ENCODE measurements around the gene MAP2K7. TPM values are rescaled to one million over a fixed set of nuclear protein-coding genes. Genes with fewer than 3 reads are reported as not detected.
"Not testable (repeated sequence)": the region's sequence is repeated elsewhere in the genome, so short reads cannot be mapped to it uniquely, and the experiment has no call there.

The MAP2K7 gene
- total RNA-seq, 1 donor from 2014 or later = 26.7 TPM

DNA sequence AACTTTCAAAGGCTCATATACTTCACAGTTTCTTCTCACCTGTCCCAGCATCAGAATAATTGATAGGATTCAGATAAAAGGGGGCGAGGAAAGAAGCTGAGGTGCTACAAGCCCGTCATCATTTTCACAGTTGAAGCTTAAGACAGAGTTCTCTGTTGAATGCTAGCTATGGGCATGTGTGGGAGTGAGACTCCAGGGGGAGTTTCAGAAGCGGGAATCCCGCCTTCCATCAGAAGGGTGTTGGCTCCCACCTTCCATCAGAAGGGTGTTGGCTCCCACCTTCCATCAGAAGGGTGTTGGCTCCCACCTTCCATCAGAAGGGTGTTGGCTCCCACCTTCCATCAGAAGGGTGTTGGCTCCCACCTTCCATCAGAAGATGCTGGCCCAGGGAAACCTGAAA lies 57.4 kb downstream of the MAP2K7 start:
- DNase-seq (ENCODE audit: low spot score) = not testable (repeated sequence)

- no peak for DNase-seq (ENCODE audit: low spot score)
Observed at GRCh38 chr19:7961920-7962626, 58.4 kb downstream of the MAP2K7 start.

GRCh38 chr19:7962644-7963268 lies 59.1 kb downstream of the MAP2K7 start:
- DNase-seq (ENCODE audit: low spot score) = no peak

DNA sequence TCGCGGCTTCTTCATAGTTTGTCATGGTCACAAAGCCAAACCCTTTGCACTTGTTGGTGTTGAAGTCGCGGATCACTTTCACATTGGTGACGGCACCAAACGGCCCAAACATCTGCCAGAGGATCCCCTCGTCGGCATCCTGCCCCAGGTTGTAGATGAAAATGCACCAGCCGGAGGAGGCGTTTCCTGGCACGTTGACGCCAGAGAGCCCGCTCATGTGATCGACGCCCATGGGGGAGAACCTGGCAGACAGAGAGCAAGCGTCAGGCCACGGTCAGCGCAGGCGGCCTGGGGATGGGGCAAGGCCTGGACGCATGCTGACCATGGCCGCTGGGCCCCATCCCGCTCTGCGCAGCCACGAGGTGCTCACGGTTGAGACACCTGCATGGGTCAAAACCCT lies 59.9 kb downstream of the MAP2K7 start:
- no peak for DNase-seq (ENCODE audit: low spot score)

Other genes starting within 250 kb of the MAP2K7 start
- gene RETN, start 234.8 kb upstream of the MAP2K7 start, total RNA-seq = 4.8 TPM
- gene MCEMP1, start 226.8 kb upstream of the MAP2K7 start, total RNA-seq = 9.1 TPM
- 107 TPM for gene TRAPPC5, start 223.0 kb upstream of the MAP2K7 start, total RNA-seq
- 0.67 TPM for gene FCER2, start 201.7 kb upstream of the MAP2K7 start, total RNA-seq
- 10.1 TPM for gene CLEC4G, start 171.8 kb upstream of the MAP2K7 start, total RNA-seq
- 63.5 TPM for gene CD209, start 156.3 kb upstream of the MAP2K7 start, total RNA-seq
- not detected for gene CLEC4M, start 140.6 kb upstream of the MAP2K7 start, total RNA-seq
- 15.4 TPM for gene EVI5L, start 73.7 kb upstream of the MAP2K7 start, total RNA-seq
- gene PRR36, start 29.5 kb upstream of the MAP2K7 start, total RNA-seq = not detected
- gene LRRC8E, start 15.4 kb upstream of the MAP2K7 start, total RNA-seq = 1.8 TPM
- gene TGFBR3L, start 11.0 kb downstream of the MAP2K7 start, total RNA-seq = not detected
- gene SNAPC2, start 16.5 kb downstream of the MAP2K7 start, total RNA-seq = 17.8 TPM
- 0.96 TPM for gene CTXN1, start 22.3 kb downstream of the MAP2K7 start, total RNA-seq
- 48.9 TPM for gene TIMM44, start 39.8 kb downstream of the MAP2K7 start, total RNA-seq
- 60.2 TPM for gene ELAVL1, start 101.8 kb downstream of the MAP2K7 start, total RNA-seq
- not detected for gene CCL25, start 148.9 kb downstream of the MAP2K7 start, total RNA-seq
- not detected for gene FBN3, start 245.7 kb downstream of the MAP2K7 start, total RNA-seq

Data from mesenteric fat pad (tissue), 1 donor.